Fibroblast of skin of back (primary cell): ENCODE results near the gene SERF2. TPM values are rescaled to one million over a fixed set of nuclear protein-coding genes. Genes with fewer than 3 reads are reported as not detected.

Experiments used
- DNase-seq: peaks from one replicate; pipeline ENCODE4 v3.0.0-alpha.2; 2013
- polyA plus RNA-seq, 2 experiments: library from polyadenylated mRNA; unstranded; fragments of 120-200 nt; gene quantifications; one replicate each; pipeline ENCODE4 v1.2.1, GENCODE V29; 2013; ENCODE audit not compliant: insufficient read length in 2 of 2

Gene SERF2
- polyA plus RNA-seq (2013, experiment 1 of 2; ENCODE audit: insufficient read length): 1,102 TPM
- 1,030 TPM for polyA plus RNA-seq (2013, experiment 2 of 2; ENCODE audit: insufficient read length)

DNA sequence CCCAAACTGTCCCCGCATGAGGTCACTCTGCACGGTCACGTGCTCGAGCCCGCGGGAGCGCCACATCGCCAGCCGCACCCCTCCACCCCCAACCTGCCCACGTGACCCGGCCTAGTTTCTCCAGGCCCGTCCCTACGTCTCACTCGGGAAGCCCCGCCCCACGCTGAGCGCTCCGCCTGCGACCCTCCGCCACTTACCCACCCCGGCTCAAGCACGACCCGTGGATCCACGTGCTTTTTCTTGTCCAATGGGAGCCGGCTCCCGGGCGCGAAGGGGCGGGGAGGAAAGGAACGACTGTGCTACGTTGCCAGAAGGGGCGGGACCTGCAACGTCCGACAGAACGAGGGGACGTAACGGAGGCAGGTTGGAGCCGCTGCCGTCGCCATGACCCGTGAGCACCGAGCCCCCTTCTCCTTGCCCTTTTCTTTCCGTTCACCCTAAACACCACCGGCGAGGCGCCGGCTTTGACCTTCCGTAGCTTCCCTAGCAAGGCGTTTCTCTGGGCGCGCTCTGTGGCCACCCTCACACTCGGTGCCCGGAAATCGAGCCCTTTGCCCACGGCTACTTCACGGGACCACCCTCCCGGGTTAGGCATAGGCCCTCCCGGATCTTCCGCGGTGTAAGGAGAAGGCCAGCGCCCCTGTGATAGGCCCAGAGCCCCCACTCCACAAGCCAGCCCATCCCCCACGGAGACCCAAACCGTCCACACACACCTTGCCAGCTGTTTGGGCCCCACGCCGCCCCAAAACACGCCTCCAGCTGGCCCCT lies at the start of gene SERF2:
SERF2 (plus strand) TSS at position 328 of the 768 bp plus-strand sequence; CDS start at position 385, 57 bp downstream.
- DNase-seq: peak; percentile 99

DNA sequence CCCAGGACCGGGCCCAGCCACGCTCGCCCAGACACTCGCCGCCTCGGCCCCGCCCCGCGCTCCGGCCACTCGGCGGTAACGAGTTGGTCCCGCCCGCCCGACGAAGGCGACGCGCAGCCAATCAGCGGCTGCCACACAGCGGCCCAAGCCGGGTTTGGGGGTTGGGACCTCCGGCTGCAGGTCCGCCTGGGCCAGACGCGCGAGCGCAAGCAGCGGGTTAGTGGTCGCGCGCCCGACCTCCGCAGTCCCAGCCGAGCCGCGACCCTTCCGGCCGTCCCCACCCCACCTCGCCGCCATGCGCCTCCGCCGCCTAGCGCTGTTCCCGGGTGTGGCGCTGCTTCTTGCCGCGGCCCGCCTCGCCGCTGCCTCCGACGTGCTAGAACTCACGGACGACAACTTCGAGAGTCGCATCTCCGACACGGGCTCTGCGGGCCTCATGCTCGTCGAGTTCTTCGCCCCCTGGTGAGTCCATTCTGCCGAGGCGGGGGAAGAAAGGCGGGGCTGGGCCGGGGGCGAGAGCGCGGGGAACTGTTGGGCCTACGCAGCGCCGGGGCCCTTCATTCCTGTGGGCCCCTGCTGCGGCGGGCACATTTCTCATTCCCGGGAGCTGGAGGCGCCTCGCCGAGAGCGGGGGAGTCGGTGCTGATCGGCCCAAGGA lies 45.7 kb upstream of the SERF2 start, which contains the start of gene PDIA3:
PDIA3 (plus strand) TSS at position 194 of the 658 bp plus-strand sequence; CDS start at position 296, 102 bp downstream.
- peak; percentile 92 for DNase-seq

DNA sequence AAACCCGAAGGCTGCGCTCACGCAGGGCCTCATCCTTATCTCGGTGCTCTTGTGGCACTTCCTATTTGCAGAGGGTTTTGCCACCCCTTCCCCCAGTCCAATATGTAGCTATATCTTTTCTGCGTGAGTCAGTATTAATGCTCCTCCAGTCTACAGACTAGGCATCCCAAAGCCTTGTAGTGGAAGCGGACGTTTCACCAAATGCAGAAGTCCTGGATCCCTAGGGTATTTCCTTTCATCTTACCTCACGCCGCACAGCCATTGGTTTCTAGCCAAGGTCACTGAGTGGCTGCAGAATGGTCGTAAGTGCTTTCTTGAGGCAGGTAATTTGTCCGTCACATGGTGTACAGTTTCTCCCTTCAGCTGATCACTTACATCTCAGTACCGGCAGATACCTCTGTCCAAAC lies 45.2 kb upstream of the SERF2 start:
- DNase-seq: peak; percentile 62

DNA sequence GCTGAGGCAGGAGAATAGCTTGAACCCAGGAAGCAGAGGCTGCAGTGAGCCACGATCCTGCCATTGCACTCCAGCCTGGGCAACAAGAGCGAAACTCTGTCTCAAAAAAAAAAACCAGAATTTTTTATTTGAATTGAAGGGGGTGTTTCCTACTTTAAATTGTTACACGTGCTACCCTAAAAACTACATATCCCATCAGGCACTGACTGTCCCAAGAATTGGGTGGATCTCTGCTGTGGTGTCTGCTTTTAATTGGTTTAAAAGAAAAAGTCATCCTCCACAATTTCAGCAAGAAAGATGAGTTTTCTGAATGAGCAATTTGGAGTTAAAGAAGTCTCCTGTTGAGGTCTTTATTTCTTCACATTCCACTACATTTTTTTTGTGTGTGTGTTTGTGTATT lies 43.7 kb upstream of the SERF2 start:
- peak; percentile 47 for DNase-seq

DNA sequence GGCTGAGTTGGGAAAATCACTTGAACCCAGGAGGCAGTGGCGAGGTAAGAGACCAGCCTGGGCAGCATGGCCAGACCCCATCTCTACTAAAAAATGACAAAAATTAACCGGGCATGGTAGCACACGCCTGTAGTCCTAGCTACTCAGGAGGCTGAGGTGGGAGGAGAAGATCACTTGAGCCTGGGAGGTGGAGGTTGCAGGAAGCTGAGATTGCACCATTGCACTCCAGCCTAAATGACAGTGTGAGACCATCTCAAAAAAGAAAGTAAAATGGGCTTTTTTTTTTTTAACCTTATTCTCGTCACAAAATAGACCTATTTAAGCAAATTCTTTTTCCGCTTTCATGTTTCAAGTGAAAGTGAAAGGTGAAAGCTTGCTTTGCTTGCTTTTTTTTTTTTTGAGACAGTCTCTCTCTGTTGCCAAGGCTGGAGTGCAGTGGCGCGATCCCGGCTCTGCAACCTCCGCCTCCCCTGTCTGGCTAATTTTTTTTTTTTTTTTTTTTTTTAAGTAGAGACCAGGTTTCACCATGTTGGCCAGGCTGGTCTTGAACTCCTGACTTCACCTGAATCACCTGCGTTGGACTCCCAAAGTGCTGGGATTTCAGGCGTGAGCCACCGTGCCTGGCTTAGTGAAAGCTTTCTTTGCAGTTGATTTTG lies 42.3 kb upstream of the SERF2 start:
- DNase-seq: no peak

DNA sequence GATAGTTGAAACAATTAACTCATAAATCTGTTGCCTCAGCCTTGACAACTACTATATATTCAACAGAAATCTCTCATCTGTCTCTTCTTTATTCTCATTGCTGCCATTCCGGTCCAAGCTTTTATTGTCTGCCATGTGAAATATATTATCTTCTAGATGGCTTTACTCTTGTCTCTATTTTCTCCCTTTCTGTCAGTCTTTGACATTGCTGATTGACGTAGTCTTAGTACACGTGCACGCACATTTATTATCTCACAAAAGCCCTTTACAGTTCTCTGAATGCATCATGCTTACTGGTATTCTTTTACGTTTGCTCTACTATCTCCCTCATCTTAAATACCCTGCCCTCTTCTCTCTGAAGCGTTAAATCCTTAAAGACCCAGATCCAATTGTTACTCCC lies 40.2 kb upstream of the SERF2 start:
- DNase-seq: no peak

DNA sequence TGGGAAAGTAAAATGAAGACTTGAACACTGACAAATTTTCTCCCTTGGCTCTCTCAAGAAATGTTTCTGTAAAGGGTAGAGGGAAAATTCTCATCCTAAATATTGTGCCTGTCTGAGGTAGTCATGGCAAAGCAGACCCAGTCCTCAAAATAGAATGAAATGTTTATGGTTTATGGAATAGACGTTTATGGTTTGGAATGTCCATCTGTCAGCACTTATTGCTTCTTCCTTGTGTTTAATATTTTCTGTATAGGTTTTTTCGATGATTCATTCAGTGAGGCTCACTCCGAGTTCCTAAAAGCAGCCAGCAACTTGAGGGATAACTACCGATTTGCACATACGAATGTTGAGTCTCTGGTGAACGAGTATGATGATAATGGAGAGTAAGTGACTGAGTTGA lies 29.3 kb upstream of the SERF2 start:
- DNase-seq: peak; percentile 70

DNA sequence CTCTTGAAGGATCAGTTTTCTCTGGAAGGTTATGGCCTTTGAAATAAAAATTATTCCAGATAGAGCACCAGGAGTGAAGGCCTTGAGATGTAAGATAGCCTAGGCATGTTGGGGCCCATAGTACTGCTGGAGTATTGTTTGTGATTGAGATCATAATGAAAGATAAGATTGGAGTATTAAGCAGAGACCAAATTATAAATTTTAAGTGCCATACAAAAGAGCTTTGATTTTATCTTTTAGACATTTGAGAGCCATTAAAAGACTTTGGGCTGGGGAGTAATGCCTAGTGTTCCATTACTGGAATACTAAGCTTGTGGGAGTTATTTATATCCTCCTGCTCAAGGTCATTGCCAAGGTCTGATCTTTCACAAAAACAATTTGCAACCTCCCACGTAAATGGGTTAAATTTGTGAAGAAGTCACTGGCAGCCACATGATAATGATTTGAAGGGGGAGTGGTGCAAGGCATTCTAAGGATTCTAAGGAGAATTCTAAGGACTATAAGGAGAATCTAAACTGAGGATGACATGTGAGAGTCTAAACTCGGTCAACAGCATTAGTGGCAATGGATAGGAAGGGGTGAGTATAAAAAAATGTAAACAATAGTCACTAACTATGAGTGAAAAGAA lies 28.2 kb upstream of the SERF2 start:
- DNase-seq: no peak

DNA sequence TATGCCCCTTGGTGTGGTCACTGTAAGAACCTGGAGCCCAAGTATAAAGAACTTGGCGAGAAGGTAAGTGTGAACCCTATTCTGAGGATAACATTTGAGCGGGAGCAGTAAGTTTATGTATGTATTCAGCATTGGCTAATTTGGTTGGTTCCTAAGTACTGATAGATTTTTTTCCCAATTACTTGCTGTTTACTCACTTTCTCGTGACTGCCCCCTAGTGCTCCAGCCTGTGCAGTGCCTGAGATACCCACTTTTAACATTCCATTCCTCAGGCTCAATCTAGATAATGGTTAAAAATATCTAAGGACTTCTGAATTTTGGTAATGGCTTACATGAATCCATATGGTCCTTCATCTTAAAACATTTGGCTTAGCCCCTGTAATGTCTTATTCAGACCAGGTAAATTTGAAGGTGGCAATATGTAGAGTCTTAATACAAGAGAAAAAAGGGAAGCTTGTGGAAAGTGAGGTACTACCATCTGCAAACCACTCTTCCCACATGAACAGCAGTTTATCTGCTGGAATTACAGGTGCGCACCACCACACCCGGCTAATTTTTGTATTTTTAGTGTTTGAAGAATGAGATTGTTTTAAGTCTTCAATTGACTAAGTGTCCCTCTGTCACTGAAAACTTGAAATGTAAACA lies 22.4 kb upstream of the SERF2 start:
- DNase-seq: peak; percentile 63

DNA sequence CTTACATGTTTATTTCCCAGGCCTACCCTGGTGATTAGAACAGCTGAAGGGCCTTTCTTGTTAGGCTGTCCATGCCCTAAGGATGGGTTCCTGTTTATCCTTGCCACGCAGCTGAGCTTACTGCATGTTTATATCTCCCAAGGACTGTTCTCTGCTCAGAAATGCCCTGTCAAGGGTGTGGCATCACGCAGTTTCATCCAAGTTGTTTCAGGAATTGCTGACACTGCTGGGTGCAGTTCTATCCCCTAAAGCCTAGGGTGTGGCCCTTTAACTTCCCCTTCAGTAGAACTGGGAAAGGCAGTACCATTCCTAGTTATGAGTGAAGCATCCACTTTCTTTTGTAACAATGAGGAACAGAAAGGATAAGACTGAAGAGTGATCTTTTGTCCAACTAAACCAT lies 20.3 kb upstream of the SERF2 start:
- no peak for DNase-seq

DNA sequence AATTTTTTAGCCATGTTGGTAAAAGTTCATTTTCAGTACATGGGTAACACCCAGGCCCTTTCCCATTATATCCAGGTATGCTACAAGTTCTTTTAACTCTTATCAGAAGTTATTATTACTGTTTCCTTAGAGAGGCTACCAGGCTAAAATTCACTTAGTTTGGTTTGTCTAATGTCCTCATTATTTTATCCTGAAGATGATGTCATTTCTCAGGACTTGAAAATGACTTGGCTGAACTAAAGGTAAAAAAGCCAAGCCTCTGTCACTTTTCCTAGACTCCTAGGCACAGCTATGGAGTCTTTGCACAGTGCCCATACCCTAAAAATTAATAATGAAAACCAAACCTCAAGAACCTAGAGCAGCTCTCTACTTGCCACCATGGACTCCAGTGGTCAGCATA lies 19.5 kb upstream of the SERF2 start:
- no peak for DNase-seq

DNA sequence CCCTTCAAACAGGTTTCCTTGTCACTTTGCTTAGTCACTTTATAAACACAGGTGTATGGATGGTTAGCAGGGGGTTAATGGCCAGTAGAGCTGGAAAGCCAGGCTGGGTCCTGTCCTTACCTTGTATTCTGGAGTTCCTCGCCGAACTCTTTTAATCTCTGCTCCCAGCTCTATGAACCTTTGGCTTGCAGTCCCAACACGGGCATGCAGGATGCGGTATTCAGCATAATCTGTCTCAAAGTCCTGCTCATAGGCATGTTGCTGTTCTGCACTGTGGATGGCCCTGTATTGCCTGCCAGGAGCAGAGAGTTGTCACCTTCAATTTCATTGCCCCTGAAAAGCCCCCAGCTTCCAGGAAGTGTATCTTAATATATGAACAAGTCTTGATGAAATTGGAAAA lies 18.1 kb upstream of the SERF2 start:
- DNase-seq: no peak

DNA sequence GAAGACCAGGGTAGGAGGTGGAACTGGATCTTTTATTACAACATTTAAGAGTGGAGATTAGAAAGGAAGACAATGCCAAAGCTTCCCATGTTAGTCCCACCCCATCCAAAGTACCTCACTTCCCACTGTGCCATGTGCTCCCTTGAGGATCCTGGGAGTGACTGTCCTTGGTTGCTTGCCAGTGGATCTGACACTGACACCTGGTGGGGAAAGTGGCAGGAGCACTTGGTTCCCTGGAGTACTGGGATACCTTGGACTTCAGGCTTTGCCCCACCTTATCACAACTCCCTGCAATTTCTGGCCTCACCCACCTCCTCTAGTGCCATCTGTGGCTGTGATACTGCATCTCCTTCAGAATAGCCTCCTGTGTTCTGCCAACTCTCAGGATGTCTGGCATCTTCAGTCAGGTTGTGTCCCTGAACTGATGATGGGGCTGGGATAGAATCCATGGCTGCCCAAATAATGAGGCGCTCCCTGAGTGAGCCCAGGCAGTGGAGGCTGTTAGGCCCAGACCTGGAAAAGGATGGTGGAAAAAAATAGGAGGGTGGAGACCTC lies 16.6 kb upstream of the SERF2 start:
- peak; percentile 63 for DNase-seq

DNA sequence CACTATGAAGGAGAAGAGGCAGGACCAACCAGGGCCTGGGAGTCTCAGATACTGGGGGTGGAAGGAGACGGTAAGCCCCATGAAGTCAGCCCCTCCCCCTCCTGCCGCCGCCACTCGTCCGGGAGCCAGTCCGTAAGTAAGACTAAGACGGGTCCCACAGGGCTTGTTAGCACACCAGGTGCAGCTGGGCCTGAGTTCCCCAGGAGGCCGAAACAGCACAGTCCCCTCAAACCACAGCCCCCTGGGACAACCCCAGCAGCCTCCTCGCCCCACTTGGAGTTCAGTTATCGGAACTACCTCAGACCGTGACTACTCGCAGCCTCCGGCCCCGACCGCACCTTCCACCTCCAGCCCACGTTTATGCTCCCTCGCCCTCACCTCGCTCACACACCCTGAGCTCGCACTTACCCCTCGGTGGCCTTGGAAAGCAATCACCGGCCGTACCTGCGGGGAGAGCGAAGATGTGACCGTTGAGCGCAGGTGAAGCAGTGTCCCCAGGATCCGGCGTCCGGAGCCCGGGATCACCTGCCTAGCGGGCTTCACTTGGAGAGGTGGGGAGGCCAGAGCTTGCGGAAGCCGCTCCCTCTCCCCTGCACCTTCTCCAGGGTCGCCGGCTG lies 15.9 kb upstream of the SERF2 start:
- DNase-seq: no peak

DNA sequence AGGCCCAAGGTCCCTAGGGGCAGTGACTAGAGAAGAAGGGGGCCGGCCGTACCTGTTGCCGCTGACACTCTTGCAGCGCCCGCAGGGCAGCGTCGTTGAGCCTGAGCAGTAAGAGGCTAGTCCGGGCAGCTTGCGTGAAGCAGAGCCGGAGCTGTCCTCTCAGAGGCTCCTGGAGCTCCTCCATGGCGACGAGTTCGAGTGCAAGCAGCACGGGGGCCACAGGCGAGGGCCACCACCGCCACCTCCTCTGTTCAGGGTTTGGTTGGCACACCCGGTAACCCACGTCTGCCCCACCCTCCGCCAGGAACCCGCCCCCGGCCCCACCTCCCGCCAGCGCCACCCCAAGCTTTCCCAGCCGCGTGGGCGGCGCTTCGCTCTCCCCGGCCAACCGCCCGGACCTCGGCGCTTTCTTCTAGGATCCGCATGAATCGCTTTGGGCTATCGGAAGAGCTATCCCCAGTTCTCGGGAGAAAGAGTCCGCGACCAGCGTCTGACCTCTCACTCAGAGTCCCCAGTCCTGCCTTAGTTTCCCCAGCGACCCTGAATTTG lies 15.3 kb upstream of the SERF2 start, which contains the start of gene ELL3:
ELL3 (minus strand) TSS at position 249 of the 549 bp plus-strand sequence; CDS start at position 184, 65 bp downstream.
- peak; percentile 74 for DNase-seq

DNA sequence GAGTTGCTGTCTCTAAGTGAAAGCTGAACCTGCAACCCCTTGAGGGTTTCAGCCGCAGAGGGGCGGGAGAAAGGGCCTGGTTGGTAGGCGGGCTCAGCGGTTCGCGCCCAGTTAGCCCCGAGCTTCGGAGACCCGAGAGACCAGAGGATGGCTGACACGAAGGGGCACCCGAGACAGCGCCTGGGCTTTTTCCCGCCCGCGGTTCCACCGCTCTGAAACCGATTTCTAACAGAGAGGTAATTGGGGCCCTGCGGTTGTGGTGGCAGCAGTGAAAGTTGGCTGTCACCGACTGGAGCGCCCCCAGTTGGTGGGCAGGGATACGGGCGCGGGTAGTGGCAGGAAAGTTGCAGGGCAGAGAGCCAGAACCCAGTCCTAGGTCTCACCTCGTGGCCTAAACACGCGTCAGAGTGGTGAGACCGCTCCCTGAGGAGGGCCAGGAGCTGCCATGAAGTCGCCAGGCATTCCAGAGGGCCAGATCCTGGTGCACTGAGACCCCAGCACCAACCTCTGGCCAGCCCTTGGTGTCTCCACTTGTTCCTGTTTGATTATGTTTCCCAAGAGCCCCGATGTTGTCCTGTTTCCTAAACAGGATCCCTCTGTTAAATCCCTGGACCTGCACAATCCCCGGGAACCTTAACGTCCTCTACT lies 14.7 kb upstream of the SERF2 start:
- DNase-seq: peak; percentile 75

DNA sequence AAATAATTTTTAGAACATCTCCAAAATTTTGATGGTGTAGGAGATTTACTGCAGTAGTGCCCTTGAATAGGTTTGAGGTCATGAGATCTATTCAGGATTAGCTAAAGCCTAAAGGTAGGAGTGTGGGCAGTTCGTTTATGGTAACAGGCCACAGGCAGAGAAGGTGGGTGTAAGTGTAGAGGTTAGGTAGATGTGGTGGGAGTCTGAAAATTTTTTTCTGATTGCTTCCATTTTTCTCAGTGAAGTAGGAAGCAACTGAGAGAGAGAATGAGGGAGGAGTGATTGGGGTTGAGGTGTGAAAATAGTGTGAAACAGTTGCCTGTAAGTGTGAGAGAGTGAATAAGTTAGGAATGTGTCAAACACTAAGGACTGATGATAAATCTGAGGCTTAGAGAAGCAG lies 13.1 kb upstream of the SERF2 start:
- no peak for DNase-seq

DNA sequence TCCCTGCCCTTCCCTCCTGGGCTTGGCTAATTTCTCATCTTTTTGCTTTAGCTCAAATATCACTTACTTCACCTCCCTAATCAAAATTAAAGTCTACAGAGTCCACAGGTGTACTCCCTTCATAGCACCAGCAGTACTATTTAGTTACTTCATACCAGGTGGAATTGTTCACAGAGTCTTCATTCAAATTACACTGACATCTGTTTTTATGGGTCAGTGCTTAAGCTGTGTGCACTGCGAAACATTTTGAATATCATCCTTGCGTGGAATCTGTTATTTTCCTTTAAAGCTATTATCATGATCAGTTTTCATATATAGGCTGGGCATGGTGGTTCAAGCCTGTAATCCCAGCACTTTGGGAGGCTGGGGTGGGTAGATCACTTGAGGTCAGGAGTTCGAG lies 2.7 kb upstream of the SERF2 start:
- no peak for DNase-seq

DNA sequence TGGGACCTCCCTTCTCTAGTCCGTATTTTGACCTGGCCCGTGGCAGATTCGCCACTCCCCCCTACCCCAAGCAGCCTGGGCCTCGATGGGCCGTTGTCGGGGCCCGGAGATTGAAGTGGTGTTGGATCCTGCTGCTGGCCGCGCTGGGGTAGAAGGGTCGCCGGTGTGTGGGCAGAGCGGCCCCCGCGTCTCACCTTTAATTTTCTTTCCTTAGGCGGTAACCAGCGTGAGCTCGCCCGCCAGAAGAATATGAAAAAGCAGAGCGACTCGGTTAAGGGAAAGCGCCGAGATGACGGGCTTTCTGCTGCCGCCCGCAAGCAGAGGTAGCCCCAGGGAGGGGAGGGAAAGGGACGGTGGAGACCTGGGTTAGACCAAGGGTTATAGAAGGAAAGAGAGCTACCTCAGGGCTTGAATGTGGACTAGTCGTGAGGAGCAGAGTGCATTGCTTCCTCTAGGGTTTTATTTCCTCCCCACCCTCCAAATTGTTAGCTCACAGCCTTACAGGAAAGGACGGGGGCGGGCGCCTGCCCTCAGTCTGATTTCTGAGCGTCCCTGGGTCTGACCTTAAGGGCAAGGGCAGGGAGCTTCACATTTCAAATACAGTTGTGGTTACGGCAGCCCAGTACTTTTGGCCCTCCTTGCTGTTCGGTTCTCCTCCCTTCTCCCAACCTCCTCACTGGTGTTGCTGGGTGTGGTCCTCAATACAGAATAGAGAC lies 799 bp downstream of the SERF2 start:
- peak; percentile 56 for DNase-seq

DNA sequence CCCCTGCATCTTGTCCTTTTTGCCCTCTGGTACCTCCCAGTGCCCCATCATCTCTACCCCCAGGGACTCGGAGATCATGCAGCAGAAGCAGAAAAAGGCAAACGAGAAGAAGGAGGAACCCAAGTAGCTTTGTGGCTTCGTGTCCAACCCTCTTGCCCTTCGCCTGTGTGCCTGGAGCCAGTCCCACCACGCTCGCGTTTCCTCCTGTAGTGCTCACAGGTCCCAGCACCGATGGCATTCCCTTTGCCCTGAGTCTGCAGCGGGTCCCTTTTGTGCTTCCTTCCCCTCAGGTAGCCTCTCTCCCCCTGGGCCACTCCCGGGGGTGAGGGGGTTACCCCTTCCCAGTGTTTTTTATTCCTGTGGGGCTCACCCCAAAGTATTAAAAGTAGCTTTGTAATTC lies 1.5 kb downstream of the SERF2 start:
- no peak for DNase-seq
